ENCODE data around the gene MYH11.
"Not testable (repeated sequence)": the region's sequence is repeated elsewhere in the genome, so short reads cannot be mapped to it uniquely, and the experiment has no call there.

The MYH11 gene

GRCh38 chr16:15714393-15715172 is 142.2 kb downstream of the MYH11 start:
- DNase-seq (ENCODE audit: low read depth): no peak

GRCh38 chr16:15708997-15709396 is 147.8 kb downstream of the MYH11 start:
- DNase-seq (ENCODE audit: low read depth): no peak

- DNase-seq (ENCODE audit: low read depth): no peak
Observed at GRCh38 chr16:15708096-15708495, 148.7 kb downstream of the MYH11 start.

GRCh38 chr16:15707332-15707731 is 149.5 kb downstream of the MYH11 start:
- no peak for DNase-seq (ENCODE audit: low read depth)

- DNase-seq (ENCODE audit: low read depth): no peak
Observed at GRCh38 chr16:15705064-15705565, 151.7 kb downstream of the MYH11 start.

- no peak for DNase-seq (ENCODE audit: low read depth)
Observed at GRCh38 chr16:15704545-15704987, 152.3 kb downstream of the MYH11 start.

GRCh38 chr16:15703029-15703736 is 153.6 kb downstream of the MYH11 start:
- no peak for DNase-seq (ENCODE audit: low read depth)

GRCh38 chr16:15701975-15702970 is 154.6 kb downstream of the MYH11 start:
- no peak for DNase-seq (ENCODE audit: low read depth)

GRCh38 chr16:15701367-15701766 is 155.5 kb downstream of the MYH11 start:
- DNase-seq (ENCODE audit: low read depth): no peak

GRCh38 chr16:15699819-15700218 is 157.0 kb downstream of the MYH11 start:
- DNase-seq (ENCODE audit: low read depth): no peak

GRCh38 chr16:15694499-15694898 is 162.3 kb downstream of the MYH11 start:
- DNase-seq (ENCODE audit: low read depth): no peak

- not testable (repeated sequence) for DNase-seq (ENCODE audit: low read depth)
Observed at GRCh38 chr16:15692508-15692907, 164.3 kb downstream of the MYH11 start.

GRCh38 chr16:15691046-15691445 is 165.8 kb downstream of the MYH11 start:
- no peak for DNase-seq (ENCODE audit: low read depth)

- no peak for DNase-seq (ENCODE audit: low read depth)
Observed at GRCh38 chr16:15690296-15690695, 166.5 kb downstream of the MYH11 start.

GRCh38 chr16:15689290-15689689 is 167.5 kb downstream of the MYH11 start:
- no peak for DNase-seq (ENCODE audit: low read depth)

GRCh38 chr16:15686287-15686686 is 170.5 kb downstream of the MYH11 start:
- DNase-seq (ENCODE audit: low read depth): no peak

GRCh38 chr16:15682105-15682570 is 174.7 kb downstream of the MYH11 start:
- peak; percentile 41 for DNase-seq (ENCODE audit: low read depth)

- DNase-seq (ENCODE audit: low read depth): no peak
Observed at GRCh38 chr16:15677447-15677846, 179.4 kb downstream of the MYH11 start.

- no peak for DNase-seq (ENCODE audit: low read depth)
Observed at GRCh38 chr16:15676506-15676905, 180.3 kb downstream of the MYH11 start.

- DNase-seq (ENCODE audit: low read depth): no peak
Observed at GRCh38 chr16:15674571-15674970, 182.3 kb downstream of the MYH11 start.

GRCh38 chr16:15672514-15673167 is 184.2 kb downstream of the MYH11 start:
- DNase-seq (ENCODE audit: low read depth): peak; percentile 97

Data from GM04503 (cell line).